ENCODE data around the gene RNU2-1. TPM values are rescaled to one million over a fixed set of nuclear protein-coding genes. Genes with fewer than 3 reads are reported as not detected.
A peak's percentile ranks its signal among the peaks of the same experiment; 100 is the strongest.
"Not testable (repeated sequence)": the region's sequence is repeated elsewhere in the genome, so short reads cannot be mapped to it uniquely, and the experiment has no call there.

Gene RNU2-1
- polyA plus RNA-seq (2012; rRNA removed): not detected in 2 replicates
- polyA plus RNA-seq (2012; cell fraction: cytosol; rRNA removed): not detected in 2 replicates
- polyA plus RNA-seq (2012; cell fraction: nucleus; rRNA removed): not detected in 2 replicates

- CTCF ChIA-PET; DNase-seq; H3K36me3 ChIP-seq (replicated peaks in 1 of 2; ENCODE audit: control insufficient read depth in 1 of 2, insufficient read depth in 2 of 2, low read length in 1 of 2); H3K4me2 ChIP-seq; H4K20me1 ChIP-seq (ENCODE audit: insufficient read depth); H3K9me2 ChIP-seq; H3K79me2 ChIP-seq (ENCODE audit: insufficient read depth); H3K4me3 ChIP-seq (ENCODE audit: low read depth in 2 of 2, low read length in 1 of 2); H3K4me1 ChIP-seq (ENCODE audit: control insufficient read depth in 1 of 2, insufficient read depth in 2 of 2, low read depth in 1 of 2, low read length in 1 of 2); H3K27me3 ChIP-seq (ENCODE audit: insufficient read depth); H3K9ac ChIP-seq; H3K27ac ChIP-seq (ENCODE audit: low read depth in 2 of 2, low read length in 1 of 2); H2AFZ ChIP-seq (ENCODE audit: low read depth); H3F3A ChIP-seq (replicated peaks; ENCODE audit: insufficient read depth); H3K9me3 ChIP-seq; POLR2A ChIA-PET: not testable (repeated sequence)
- WGBS (ENCODE audit: low lambda C conversion rate): no CpG with 5 or more reads among the region's 31 CpGs
Measured at GRCh38 chr17:43233877-43234276, at the start of gene RNU2-1. Gene RNU2-1 (minus strand): TSS chr17:43233977.

- H4K20me1 ChIP-seq (ENCODE audit: insufficient read depth); H3K9me3 ChIP-seq; H3K36me3 ChIP-seq (replicated peaks in 1 of 2; ENCODE audit: control insufficient read depth in 1 of 2, insufficient read depth in 2 of 2, low read length in 1 of 2); CTCF ChIA-PET; H3K27ac ChIP-seq (ENCODE audit: low read depth in 2 of 2, low read length in 1 of 2); H3K79me2 ChIP-seq (ENCODE audit: insufficient read depth); POLR2A ChIA-PET; H3K9ac ChIP-seq; DNase-seq; H3F3A ChIP-seq (replicated peaks; ENCODE audit: insufficient read depth); H3K4me3 ChIP-seq (ENCODE audit: low read depth in 2 of 2, low read length in 1 of 2); H3K9me2 ChIP-seq; H2AFZ ChIP-seq (ENCODE audit: low read depth); H3K4me2 ChIP-seq; H3K27me3 ChIP-seq (ENCODE audit: insufficient read depth); H3K4me1 ChIP-seq (ENCODE audit: control insufficient read depth in 1 of 2, insufficient read depth in 2 of 2, low read depth in 1 of 2, low read length in 1 of 2): not testable (repeated sequence)
- WGBS (ENCODE audit: low lambda C conversion rate): no CpG with 5 or more reads among the region's 30 CpGs
Measured at GRCh38 chr17:43272914-43273313, 39.1 kb upstream of the RNU2-1 start.

- H3K4me2 ChIP-seq; H4K20me1 ChIP-seq (ENCODE audit: insufficient read depth); H3K27me3 ChIP-seq (ENCODE audit: insufficient read depth); H3F3A ChIP-seq (replicated peaks; ENCODE audit: insufficient read depth); CTCF ChIA-PET; H3K79me2 ChIP-seq (ENCODE audit: insufficient read depth); POLR2A ChIA-PET; H3K4me3 ChIP-seq (ENCODE audit: low read depth in 2 of 2, low read length in 1 of 2); H3K27ac ChIP-seq (ENCODE audit: low read depth in 2 of 2, low read length in 1 of 2); DNase-seq; H3K4me1 ChIP-seq (ENCODE audit: control insufficient read depth in 1 of 2, insufficient read depth in 2 of 2, low read depth in 1 of 2, low read length in 1 of 2); H3K9ac ChIP-seq; H3K9me2 ChIP-seq; H2AFZ ChIP-seq (ENCODE audit: low read depth); H3K9me3 ChIP-seq; H3K36me3 ChIP-seq (replicated peaks in 1 of 2; ENCODE audit: control insufficient read depth in 1 of 2, insufficient read depth in 2 of 2, low read length in 1 of 2): not testable (repeated sequence)
- TF ChIP-seq ZBTB33 (IDR thresholded peaks at IDR 0.05; ENCODE audit: borderline replicate concordance, low read depth): 0 out of 2 replicates have a peak, but pooled peaks have one; percentile 20
- WGBS (ENCODE audit: low lambda C conversion rate): 36% methylated on average over 3 of the region's 12 CpGs
Measured at GRCh38 chr17:43272483-43272882, 38.7 kb upstream of the RNU2-1 start.

GRCh38 chr17:43270552-43271504 is 37.1 kb upstream of the RNU2-1 start:
- H3K79me2 ChIP-seq (ENCODE audit: insufficient read depth); H4K20me1 ChIP-seq (ENCODE audit: insufficient read depth); H3K4me3 ChIP-seq (ENCODE audit: low read depth in 2 of 2, low read length in 1 of 2); H3K27me3 ChIP-seq (ENCODE audit: insufficient read depth); H3K4me1 ChIP-seq (ENCODE audit: control insufficient read depth in 1 of 2, insufficient read depth in 2 of 2, low read depth in 1 of 2, low read length in 1 of 2); H3K9ac ChIP-seq; H3K9me3 ChIP-seq; CTCF ChIA-PET; H3K36me3 ChIP-seq (replicated peaks in 1 of 2; ENCODE audit: control insufficient read depth in 1 of 2, insufficient read depth in 2 of 2, low read length in 1 of 2); H2AFZ ChIP-seq (ENCODE audit: low read depth); H3K27ac ChIP-seq (ENCODE audit: low read depth in 2 of 2, low read length in 1 of 2); H3K4me2 ChIP-seq; POLR2A ChIA-PET; DNase-seq; H3K9me2 ChIP-seq; H3F3A ChIP-seq (replicated peaks; ENCODE audit: insufficient read depth): not testable (repeated sequence)
- no CpG with 5 or more reads among the region's 43 CpGs for WGBS (ENCODE audit: low lambda C conversion rate)

- DNase-seq; H4K20me1 ChIP-seq (ENCODE audit: insufficient read depth); H3K36me3 ChIP-seq (replicated peaks in 1 of 2; ENCODE audit: control insufficient read depth in 1 of 2, insufficient read depth in 2 of 2, low read length in 1 of 2); H2AFZ ChIP-seq (ENCODE audit: low read depth); H3K9ac ChIP-seq; H3K4me2 ChIP-seq; H3K79me2 ChIP-seq (ENCODE audit: insufficient read depth); POLR2A ChIA-PET; H3K9me3 ChIP-seq; H3K4me1 ChIP-seq (ENCODE audit: control insufficient read depth in 1 of 2, insufficient read depth in 2 of 2, low read depth in 1 of 2, low read length in 1 of 2); H3F3A ChIP-seq (replicated peaks; ENCODE audit: insufficient read depth); H3K4me3 ChIP-seq (ENCODE audit: low read depth in 2 of 2, low read length in 1 of 2); H3K9me2 ChIP-seq; H3K27ac ChIP-seq (ENCODE audit: low read depth in 2 of 2, low read length in 1 of 2); CTCF ChIA-PET; H3K27me3 ChIP-seq (ENCODE audit: insufficient read depth): not testable (repeated sequence)
- WGBS (ENCODE audit: low lambda C conversion rate): 47% methylated on average over 18 of the region's 23 CpGs
Measured at GRCh38 chr17:43246456-43246855, 12.7 kb upstream of the RNU2-1 start.
